Panc1 (cell line): ENCODE data around the gene KBTBD8. TPM values are rescaled to one million over a fixed set of nuclear protein-coding genes. Genes with fewer than 3 reads are reported as not detected.

Experiments used
- ATAC-seq: fragments of 200-7000 bp; cut with Tn5 transposase; 2 replicates; pipeline ENCODE4 v1.9.1; 2020; ENCODE audit warnings: mild to moderate bottlenecking, moderate library complexity
- BruUV-seq: library from RNA; stranded (reverse); fragments of 400-500 nt; replicated peaks from 2 replicates; lab custom pipeline; 2021; lab: Mats Ljungman, UMichigan
- CTCF ChIA-PET: fragments of 300-600 bp; sonication (Branson Sonifier 250); formaldehyde crosslinking; loops from one replicate; lab custom pipeline; 2022; ENCODE audit warnings: antibody characterized with exemption; lab: Charles Lee
- POLR2A ChIA-PET: fragments of 300-600 bp; sonication (Branson Sonifier 250); formaldehyde crosslinking; loops from one replicate; lab custom pipeline; 2022; ENCODE audit warnings: antibody characterized with exemption; lab: Charles Lee
- DNase-seq: peaks from one replicate; pipeline ENCODE4 v3.0.0-alpha.2; 2010; ENCODE audit warnings: low read depth, low spot score
- H3K27ac ChIP-seq: 2 replicates; pipeline ENCODE4 v1.5.1; 2011; ENCODE audit warnings: mild to moderate bottlenecking, low read length, inconsistent platforms
- H3K27me3 ChIP-seq: fragments of 200-500 bp; sonication (Bioruptor generic); 2 replicates; pipeline ENCODE4 v1.6.0; 2014; ENCODE audit warnings: low read length, inconsistent platforms; ENCODE audit not compliant: control insufficient read depth, insufficient read depth
- H3K36me3 ChIP-seq: fragments of 200-500 bp; sonication (Bioruptor generic); 2 replicates; pipeline ENCODE4 v1.5.1; 2014; ENCODE audit warnings: inconsistent platforms, mild to moderate bottlenecking, low read length, moderate library complexity; ENCODE audit not compliant: control insufficient read depth, insufficient read depth
- H3K4me1 ChIP-seq: 2 replicates; pipeline ENCODE4 v1.5.1; 2011; ENCODE audit warnings: inconsistent platforms, mild to moderate bottlenecking, low read length, moderate library complexity; ENCODE audit not compliant: control insufficient read depth, insufficient read depth
- H3K4me3 ChIP-seq, 2 experiments: 2 replicates each; pipeline ENCODE4 v1.5.1; 2011 to 2012; ENCODE audit warnings: low read depth in 2 of 2, low read length in 2 of 2, mild to moderate bottlenecking in 2 of 2, inconsistent platforms in 1 of 2, moderate library complexity in 1 of 2
- H3K9me3 ChIP-seq: fragments of 200-500 bp; sonication (Bioruptor generic); 2 replicates; pipeline ENCODE4 v1.5.1; 2014; ENCODE audit warnings: low read depth, mild to moderate bottlenecking, inconsistent platforms, low read length, moderate library complexity; ENCODE audit not compliant: control insufficient read depth, insufficient read depth
- CTCF ChIP-seq: fragments of 450-650 bp; IDR thresholded peaks from 2 replicates; pipeline ENCODE4 v1.5.1; 2017; ENCODE audit warnings: mild to moderate bottlenecking
- POLR2AphosphoS5 ChIP-seq: IDR thresholded peaks from 2 replicates; pipeline ENCODE4 v1.6.1; 2012; ENCODE audit warnings: mild to moderate bottlenecking, low read depth, low read length, moderate library complexity
- SIN3A ChIP-seq: IDR thresholded peaks from 2 replicates; pipeline ENCODE4 v1.6.1; 2012; ENCODE audit warnings: low read depth, mild to moderate bottlenecking, low read length, moderate library complexity, borderline replicate concordance; ENCODE audit not compliant: insufficient read depth
- TCF7L2 ChIP-seq: IDR thresholded peaks from 2 replicates; pipeline ENCODE4 v1.6.1; 2011; ENCODE audit warnings: mild to moderate bottlenecking, low read depth, low read length, inconsistent platforms
- in situ Hi-C: cut with HindIII; loops from 2 replicates; pipeline ENCODE4 v1.10.0; 2016; ENCODE audit warnings: low sequenced_read_pairs, low pct_unique_long_range_greater_than_20kb
- intact Hi-C: fragments of 100-400 bp; cut with micrococcal nuclease; formaldehyde crosslinking; loops from one replicate; pipeline ENCODE4 v1.10.0; 2022; ENCODE audit not compliant: unreplicated experiment
- total RNA-seq: library from RNA; stranded (reverse); gene quantifications from one replicate; pipeline ENCODE4 v1.2.1, GENCODE V29; 2021; ENCODE audit not compliant: unreplicated experiment
- TF ChIP-seq, protein P1 (sequence below), 2 experiments: IDR thresholded peaks; 2 replicates each; pipeline ENCODE4 v1.6.1; 2011 to 2012; ENCODE audit warnings: low read depth in 2 of 2, control low read depth in 1 of 2, low read length in 1 of 2, mild to moderate bottlenecking in 1 of 2, moderate library complexity in 1 of 2; ENCODE audit not compliant: insufficient read depth in 1 of 2

Gene KBTBD8
- total RNA-seq, 1 experiment from 2014 or later: 0.98 TPM

- in situ Hi-C loops (no loop called here), intact Hi-C loops (no loop called here)
- POLR2A ChIA-PET: no interaction called here
- H3K4me1 ChIP-seq: no peaks in the 10 kb centered on the region
- ATAC-seq (no peak), DNase-seq (no peak)
- BruUV-seq: no TSS peak
- H3K36me3 ChIP-seq: no peaks in the 10 kb centered on the region
- CTCF ChIA-PET: no interaction called here
- peaks cover 4% of the 10 kb centered on the region for H3K27me3 ChIP-seq
- no peaks in the 10 kb centered on the region for H3K9me3 ChIP-seq
- no peak overlapping the region for H3K4me3 ChIP-seq
- TF ChIP-seq POLR2AphosphoS5 (no peak), CTCF (no peak), TCF7L2 (no peak), SIN3A (no peak)
- TF ChIP-seq, protein P1, sequence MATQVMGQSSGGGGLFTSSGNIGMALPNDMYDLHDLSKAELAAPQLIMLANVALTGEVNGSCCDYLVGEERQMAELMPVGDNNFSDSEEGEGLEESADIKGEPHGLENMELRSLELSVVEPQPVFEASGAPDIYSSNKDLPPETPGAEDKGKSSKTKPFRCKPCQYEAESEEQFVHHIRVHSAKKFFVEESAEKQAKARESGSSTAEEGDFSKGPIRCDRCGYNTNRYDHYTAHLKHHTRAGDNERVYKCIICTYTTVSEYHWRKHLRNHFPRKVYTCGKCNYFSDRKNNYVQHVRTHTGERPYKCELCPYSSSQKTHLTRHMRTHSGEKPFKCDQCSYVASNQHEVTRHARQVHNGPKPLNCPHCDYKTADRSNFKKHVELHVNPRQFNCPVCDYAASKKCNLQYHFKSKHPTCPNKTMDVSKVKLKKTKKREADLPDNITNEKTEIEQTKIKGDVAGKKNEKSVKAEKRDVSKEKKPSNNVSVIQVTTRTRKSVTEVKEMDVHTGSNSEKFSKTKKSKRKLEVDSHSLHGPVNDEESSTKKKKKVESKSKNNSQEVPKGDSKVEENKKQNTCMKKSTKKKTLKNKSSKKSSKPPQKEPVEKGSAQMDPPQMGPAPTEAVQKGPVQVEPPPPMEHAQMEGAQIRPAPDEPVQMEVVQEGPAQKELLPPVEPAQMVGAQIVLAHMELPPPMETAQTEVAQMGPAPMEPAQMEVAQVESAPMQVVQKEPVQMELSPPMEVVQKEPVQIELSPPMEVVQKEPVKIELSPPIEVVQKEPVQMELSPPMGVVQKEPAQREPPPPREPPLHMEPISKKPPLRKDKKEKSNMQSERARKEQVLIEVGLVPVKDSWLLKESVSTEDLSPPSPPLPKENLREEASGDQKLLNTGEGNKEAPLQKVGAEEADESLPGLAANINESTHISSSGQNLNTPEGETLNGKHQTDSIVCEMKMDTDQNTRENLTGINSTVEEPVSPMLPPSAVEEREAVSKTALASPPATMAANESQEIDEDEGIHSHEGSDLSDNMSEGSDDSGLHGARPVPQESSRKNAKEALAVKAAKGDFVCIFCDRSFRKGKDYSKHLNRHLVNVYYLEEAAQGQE (IDR thresholded peaks at IDR 0.05; ENCODE audit: insufficient read depth in 1 of 2, low read depth in 2 of 2, low read length in 1 of 2): no peak
- H3K27ac ChIP-seq: no peak overlapping the region
Observed at GRCh38 chr3:66962664-66963063, 35.4 kb upstream of the KBTBD8 start.

DNA sequence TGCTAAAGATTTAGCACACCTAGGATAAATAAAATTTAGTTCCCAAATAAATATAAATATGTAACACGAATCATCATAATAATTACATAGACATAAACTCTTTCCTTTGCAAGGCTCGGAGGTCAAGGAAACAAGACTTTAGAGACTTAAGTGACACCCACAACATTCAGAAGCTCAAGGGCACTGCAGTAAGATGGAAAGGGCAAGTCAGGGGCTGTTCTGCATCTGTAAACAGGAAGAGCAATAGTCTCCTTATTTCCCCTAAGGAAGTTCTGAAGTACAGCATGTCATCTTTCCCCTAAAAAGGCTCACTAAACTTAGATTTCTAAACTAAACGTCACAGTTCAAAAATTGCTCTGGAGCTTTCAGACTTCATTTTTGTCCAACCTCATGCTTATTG lies 26.9 kb upstream of the KBTBD8 start:
- POLR2A ChIA-PET: no interaction called here
- intact Hi-C loops: loop anchor here (5.0 kb wide), 1 partner anchor 1921 kb away; no protein-coding TSS in a partner anchor

More for the DNA sequence above, 26.9 kb upstream of the KBTBD8 start:
- H3K36me3 ChIP-seq: no peaks in the 10 kb centered on the region
- H3K4me1 ChIP-seq: no peaks in the 10 kb centered on the region
- CTCF ChIA-PET: interaction anchor here (1.1 kb wide), 1 partner anchor 32 kb away, joined by 3 read pairs; no protein-coding TSS in a partner anchor
- TF ChIP-seq, protein P1 (IDR thresholded peaks at IDR 0.05; ENCODE audit: insufficient read depth in 1 of 2, low read depth in 2 of 2, low read length in 1 of 2): no peak
- no peak for TF ChIP-seq POLR2AphosphoS5
- TF ChIP-seq CTCF: no peak
- TF ChIP-seq SIN3A: no peak
- H3K27me3 ChIP-seq: peaks cover 4% of the 10 kb centered on the region
- no peak overlapping the region for H3K4me3 ChIP-seq
- in situ Hi-C loops: no loop called here
- no peak overlapping the region for H3K27ac ChIP-seq
- ATAC-seq: no peak
- no peaks in the 10 kb centered on the region for H3K9me3 ChIP-seq
- BruUV-seq: no TSS peak
- DNase-seq: no peak
